CD14-positive monocyte (primary cell): ENCODE measurements around the gene MEF2D. TPM values are rescaled to one million over a fixed set of nuclear protein-coding genes. Genes with fewer than 3 reads are reported as not detected.

Source experiments
- DNase-seq, 3 donors: peaks; one replicate each; pipeline ENCODE4 v3.0.0-alpha.2; 2011 to 2022
- H2AFZ ChIP-seq: 2 replicates; pipeline ENCODE4 v1.6.0; 2012; ENCODE audit warnings: mild to moderate bottlenecking, low read depth, low read length, inconsistent platforms; ENCODE audit not compliant: insufficient read depth, poor library complexity, severe bottlenecking
- H3K27ac ChIP-seq, 2 donors: 1 replicate in 1 of 2; 2 replicates in 1 of 2; pipeline ENCODE4 v1.5.1; 2012 to 2013; ENCODE audit warnings: low read length in 2 of 2, control low read depth in 1 of 2, inconsistent platforms in 1 of 2, low read depth in 1 of 2, mild to moderate bottlenecking in 1 of 2
- H3K27me3 ChIP-seq, 2 donors: one replicate each; pipeline versions ENCODE4 v1.6.0 to v1.6.1; 2011 to 2013; ENCODE audit warnings: low read length in 2 of 2; ENCODE audit not compliant: control insufficient read depth in 2 of 2, insufficient read depth in 2 of 2
- H3K36me3 ChIP-seq, 2 donors: replicated peaks in 1 of 2; 1 replicate in 1 of 2; 2 replicates in 1 of 2; pipeline versions ENCODE4 v1.5.1 to v1.6.1; 2012 to 2013; ENCODE audit warnings: low read length in 2 of 2, control low read depth in 1 of 2, inconsistent platforms in 1 of 2, mild to moderate bottlenecking in 1 of 2; ENCODE audit not compliant: insufficient read depth in 2 of 2, control insufficient read depth in 1 of 2
- H3K4me1 ChIP-seq, 2 donors: 1 replicate in 1 of 2; 2 replicates in 1 of 2; pipeline versions ENCODE4 v1.5.1 to v1.6.1; 2012 to 2013; ENCODE audit warnings: low read length in 2 of 2, control low read depth in 1 of 2, inconsistent platforms in 1 of 2, mild to moderate bottlenecking in 1 of 2, moderate library complexity in 1 of 2; ENCODE audit not compliant: insufficient read depth in 2 of 2, control insufficient read depth in 1 of 2
- H3K4me2 ChIP-seq: replicated peaks from 2 replicates; pipeline ENCODE3; 2012; ENCODE audit warnings: low read length, moderate library complexity, mild to moderate bottlenecking; ENCODE audit not compliant: poor library complexity, severe bottlenecking; ENCODE audit errors: extremely low read depth
- H3K4me3 ChIP-seq, 3 experiments: fragments of 200-600 bp in 1 of 3; sonication (generic) in 1 of 3; replicated peaks in 1 of 3; 1 replicate in 2 of 3; 2 replicates in 1 of 3; pipeline ENCODE4 v1.5.1; 2011 to 2013; ENCODE audit warnings: low read length in 3 of 3, mild to moderate bottlenecking in 3 of 3, control low read depth in 2 of 3, low read depth in 2 of 3, inconsistent platforms in 1 of 3, moderate library complexity in 1 of 3
- H3K79me2 ChIP-seq: 2 replicates; pipeline ENCODE4 v1.6.0; 2012; ENCODE audit warnings: mild to moderate bottlenecking, control low read depth, inconsistent platforms, low read length, moderate library complexity; ENCODE audit not compliant: insufficient read depth
- H3K9ac ChIP-seq: 2 replicates; pipeline ENCODE4 v1.6.0; 2017; ENCODE audit warnings: low read length, mild to moderate bottlenecking; ENCODE audit not compliant: insufficient read depth, poor library complexity, severe bottlenecking
- H3K9me3 ChIP-seq, 2 donors: replicated peaks in 1 of 2; 1 replicate in 1 of 2; 2 replicates in 1 of 2; pipeline versions ENCODE4 v1.5.1 to v1.6.1; 2012 to 2013; ENCODE audit warnings: low read length in 2 of 2, control low read depth in 1 of 2; ENCODE audit not compliant: control insufficient read depth in 1 of 2, insufficient read depth in 1 of 2
- H4K20me1 ChIP-seq: 2 replicates; pipeline ENCODE4 v1.6.0; 2012; ENCODE audit warnings: mild to moderate bottlenecking, low read length, control low read depth, moderate library complexity; ENCODE audit not compliant: insufficient read depth
- H3K27ac Mint-ChIP-seq, 7 donors: one replicate each; pipeline ENCODE4 v1.8.0; 2020; ENCODE audit warnings: mild to moderate bottlenecking in 7 of 7, mixed read lengths in 7 of 7, moderate library complexity in 6 of 7, inconsistent platforms in 2 of 7
- H3K27me3 Mint-ChIP-seq, 3 donors: one replicate each; pipeline ENCODE4 v1.8.0; 2021 to 2022; ENCODE audit warnings: low read depth in 3 of 3, mild to moderate bottlenecking in 3 of 3, mixed read lengths in 3 of 3, moderate library complexity in 3 of 3, inconsistent platforms in 1 of 3
- H3K36me3 Mint-ChIP-seq, 2 donors: one replicate each; pipeline ENCODE4 v1.8.0; 2020; ENCODE audit warnings: mixed read lengths in 2 of 2, inconsistent platforms in 1 of 2, mild to moderate bottlenecking in 1 of 2
- H3K4me1 Mint-ChIP-seq: one replicate; pipeline ENCODE4 v1.8.0; 2020; ENCODE audit warnings: mild to moderate bottlenecking, mixed read lengths
- H3K4me3 Mint-ChIP-seq, 2 donors: one replicate each; pipeline ENCODE4 v1.8.0; 2020; ENCODE audit warnings: mild to moderate bottlenecking in 2 of 2, mixed read lengths in 2 of 2, moderate library complexity in 1 of 2
- H3K9me3 Mint-ChIP-seq, 7 donors: one replicate each; pipeline ENCODE4 v1.8.0; 2020 to 2022; ENCODE audit warnings: mixed read lengths in 7 of 7, mild to moderate bottlenecking in 6 of 7, moderate library complexity in 6 of 7, inconsistent platforms in 2 of 7
- WGBS: methylation state at CpG from one replicate; pipeline ENCODE4 v1.1.5; 2013; ENCODE audit warnings: missing lambda C conversion rate; ENCODE audit not compliant: insufficient coverage; 5-methylcytosine and 5-hydroxymethylcytosine counted together
- intact Hi-C, 2 donors: fragments of 100-400 bp; cut with micrococcal nuclease; formaldehyde crosslinking; loops; one replicate each; pipeline versions ENCODE4 v1.15.0 to v1.15.1; 2023
- polyA plus RNA-seq, 3 donors: library from polyadenylated mRNA; depleted of rRNA in 1 of 3; unstranded in 2 of 3; stranded (reverse) in 1 of 3; fragments of 300-500 nt in 2 of 3; fragments of >200 nt in 1 of 3; fragmentation: Illumina TruSeq in 2 of 3; gene quantifications; 1 replicate in 2 of 3; 2 replicates in 1 of 3; pipeline ENCODE4 v1.2.3, GENCODE V29; 2012 to 2021
- TF ChIP-seq, protein P1 (sequence below): fragments of 200-600 bp; IDR thresholded peaks from one replicate; pipeline ENCODE4 v1.8.0; 2022; ENCODE audit warnings: antibody characterized with exemption, mild to moderate bottlenecking

Gene MEF2D
- polyA plus RNA-seq, 3 donors: 4.5 to 66.4 (median 8.0) TPM

GRCh38 chr1:156492591-156493080, 7.9 kb downstream of the MEF2D start:
- TF ChIP-seq, protein P1, sequence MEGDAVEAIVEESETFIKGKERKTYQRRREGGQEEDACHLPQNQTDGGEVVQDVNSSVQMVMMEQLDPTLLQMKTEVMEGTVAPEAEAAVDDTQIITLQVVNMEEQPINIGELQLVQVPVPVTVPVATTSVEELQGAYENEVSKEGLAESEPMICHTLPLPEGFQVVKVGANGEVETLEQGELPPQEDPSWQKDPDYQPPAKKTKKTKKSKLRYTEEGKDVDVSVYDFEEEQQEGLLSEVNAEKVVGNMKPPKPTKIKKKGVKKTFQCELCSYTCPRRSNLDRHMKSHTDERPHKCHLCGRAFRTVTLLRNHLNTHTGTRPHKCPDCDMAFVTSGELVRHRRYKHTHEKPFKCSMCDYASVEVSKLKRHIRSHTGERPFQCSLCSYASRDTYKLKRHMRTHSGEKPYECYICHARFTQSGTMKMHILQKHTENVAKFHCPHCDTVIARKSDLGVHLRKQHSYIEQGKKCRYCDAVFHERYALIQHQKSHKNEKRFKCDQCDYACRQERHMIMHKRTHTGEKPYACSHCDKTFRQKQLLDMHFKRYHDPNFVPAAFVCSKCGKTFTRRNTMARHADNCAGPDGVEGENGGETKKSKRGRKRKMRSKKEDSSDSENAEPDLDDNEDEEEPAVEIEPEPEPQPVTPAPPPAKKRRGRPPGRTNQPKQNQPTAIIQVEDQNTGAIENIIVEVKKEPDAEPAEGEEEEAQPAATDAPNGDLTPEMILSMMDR: no peak
- H3K4me3 ChIP-seq: peak overlapping the region in 1 of 3 experiments; percentile 60
- peaks cover 100% of the 10 kb centered on the region for H3K79me2 ChIP-seq
- DNase-seq: peak; percentile 47 to 76 (median 70)
- Mint-ChIP-seq H3K36me3 (peaks cover 35 to 47% of the 10 kb centered on the region in 2 donors), H3K27me3 (peaks cover 0 to 3% (median 0%) of the 10 kb centered on the region in 3 donors), H3K9me3 (peaks cover 0 to 1% (median 0%) of the 10 kb centered on the region in 7 donors), H3K27ac (peak overlapping the region; percentile 92 to 95 (median 94)), H3K4me1 (peaks cover 100% of the 10 kb centered on the region), H3K4me3 (peak overlapping the region; percentile 72 to 86)
- 0% methylated on average over 4 of the region's 7 CpGs for WGBS
- peaks cover 100% of the 10 kb centered on the region for H4K20me1 ChIP-seq
- H3K27me3 ChIP-seq: no peaks in the 10 kb centered on the region
- peak overlapping the region; percentile 57 for H3K4me2 ChIP-seq
- H3K9me3 ChIP-seq: no peaks in the 10 kb centered on the region
- peaks cover 100% of the 10 kb centered on the region in 2 donors for H3K4me1 ChIP-seq
- no peak overlapping the region for H2AFZ ChIP-seq
- peak overlapping the region; percentile 30 for H3K9ac ChIP-seq
- H3K36me3 ChIP-seq: peaks cover 3 to 18% of the 10 kb centered on the region in 2 donors
- intact Hi-C loops: loop anchor here (5.0 to 10.0 kb wide), 3 partner anchors 35 to 80 kb away; partner anchors contain the start of gene IQGAP3 (in 1 of the 2)
- peak overlapping the region; percentile 77 to 98 for H3K27ac ChIP-seq

DNA sequence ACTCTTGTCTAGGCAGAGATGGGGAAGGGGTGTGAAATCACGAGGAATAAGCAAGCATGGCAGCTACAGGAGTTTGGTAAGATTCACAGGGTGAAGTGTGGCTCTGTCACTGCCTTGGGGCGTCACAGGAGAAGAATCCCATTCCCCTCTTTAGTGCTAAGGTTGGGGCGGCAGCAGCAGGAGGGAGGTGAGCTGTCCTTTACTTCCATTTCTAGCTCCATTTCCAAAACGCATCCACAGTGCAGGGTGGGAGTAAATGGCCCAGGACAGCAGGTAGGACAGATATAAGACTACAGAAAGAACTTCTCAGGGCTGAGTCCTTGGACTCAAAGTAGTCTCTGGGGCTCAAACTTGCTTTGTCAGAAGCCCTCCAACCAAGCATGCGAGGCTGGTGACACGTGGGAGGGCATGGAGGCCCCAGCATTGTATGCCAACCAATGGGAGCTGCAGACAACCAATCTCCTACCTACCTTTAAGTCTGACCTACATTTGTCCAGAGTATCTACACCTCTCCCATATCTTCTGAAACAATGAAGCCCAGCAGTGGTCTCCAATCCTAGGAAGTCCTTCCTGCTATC, 8.5 kb downstream of the MEF2D start:
- no peaks in the 10 kb centered on the region for H3K9me3 ChIP-seq
- H3K79me2 ChIP-seq: peaks cover 100% of the 10 kb centered on the region
- WGBS: 0% methylated on average over 2 of the region's 6 CpGs
- no peak overlapping the region for H3K9ac ChIP-seq
- peak overlapping the region; percentile 77 to 98 for H3K27ac ChIP-seq
- no peak for DNase-seq
- H3K4me1 ChIP-seq: peaks cover 98 to 100% of the 10 kb centered on the region in 2 donors
- peak overlapping the region; percentile 92 to 95 (median 94) for H3K27ac Mint-ChIP-seq
- H3K4me3 Mint-ChIP-seq: peak overlapping the region; percentile 72 to 86
- no peak overlapping the region for H2AFZ ChIP-seq
- H3K27me3 Mint-ChIP-seq: peaks cover 0 to 3% (median 2%) of the 10 kb centered on the region in 3 donors
- peak overlapping the region; percentile 57 for H3K4me2 ChIP-seq
- H3K27me3 ChIP-seq: no peaks in the 10 kb centered on the region
- H3K36me3 ChIP-seq: peaks cover 3 to 18% of the 10 kb centered on the region in 2 donors
- TF ChIP-seq, protein P1: no peak
- H4K20me1 ChIP-seq: peaks cover 100% of the 10 kb centered on the region
- H3K36me3 Mint-ChIP-seq: peaks cover 34 to 44% of the 10 kb centered on the region in 2 donors
- peaks cover 0 to 1% (median 0%) of the 10 kb centered on the region in 7 donors for H3K9me3 Mint-ChIP-seq
- intact Hi-C loops: loop anchor here (5.0 to 10.0 kb wide), 3 partner anchors 35 to 80 kb away; partner anchors contain the start of gene IQGAP3 (in 1 of the 2)
- peak overlapping the region in 1 of 3 experiments; percentile 60 for H3K4me3 ChIP-seq
- peaks cover 100% of the 10 kb centered on the region for H3K4me1 Mint-ChIP-seq
